Measurements from ENCODE around the gene GABRG1.

The GABRG1 gene

DNA sequence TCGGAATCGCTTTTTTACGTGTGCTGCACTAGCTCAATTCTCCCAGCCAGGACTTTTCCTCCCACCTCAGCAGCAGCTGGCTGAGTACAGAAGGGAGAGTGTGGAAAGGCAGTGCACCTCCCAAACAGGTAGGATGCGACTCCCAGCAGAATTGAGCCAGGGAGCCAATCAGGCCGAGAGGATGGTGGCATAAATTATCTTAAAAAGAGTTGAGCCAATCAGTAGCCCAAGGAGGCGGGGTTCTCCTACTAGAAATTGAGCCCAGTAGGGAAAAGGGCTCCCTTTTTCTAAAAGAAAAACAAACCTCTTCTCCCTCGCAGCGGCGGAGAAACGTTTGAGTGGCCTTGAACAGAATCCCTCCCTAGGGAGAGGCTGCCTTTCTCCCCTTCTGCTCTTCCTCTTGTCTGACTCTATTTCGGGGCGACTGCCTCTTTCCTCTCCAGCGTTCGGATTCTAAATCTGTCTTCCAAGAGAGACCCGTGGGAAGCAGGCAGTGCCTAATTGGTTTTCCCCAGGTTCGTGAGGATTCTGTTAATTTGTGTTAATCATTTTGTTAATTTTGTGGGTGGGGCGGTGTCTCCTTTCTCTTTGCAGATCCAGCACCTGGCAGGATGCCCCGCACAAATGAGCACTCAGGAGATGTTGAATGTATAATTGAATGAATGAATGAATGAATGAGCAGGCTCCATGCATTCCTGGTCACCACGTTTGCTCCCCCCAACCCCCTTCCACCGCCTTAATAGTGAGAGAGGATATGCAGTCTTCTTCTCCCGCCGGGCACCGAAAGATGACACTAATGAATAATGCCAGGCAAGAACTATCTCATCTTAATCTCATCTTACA lies at the start of gene GABRG1:
Gene GABRG1 (minus strand): TSS at position 142 of the 843 bp plus-strand sequence. CDS start 141 bp downstream, at position 1.
- no peak for DNase-seq

DNA sequence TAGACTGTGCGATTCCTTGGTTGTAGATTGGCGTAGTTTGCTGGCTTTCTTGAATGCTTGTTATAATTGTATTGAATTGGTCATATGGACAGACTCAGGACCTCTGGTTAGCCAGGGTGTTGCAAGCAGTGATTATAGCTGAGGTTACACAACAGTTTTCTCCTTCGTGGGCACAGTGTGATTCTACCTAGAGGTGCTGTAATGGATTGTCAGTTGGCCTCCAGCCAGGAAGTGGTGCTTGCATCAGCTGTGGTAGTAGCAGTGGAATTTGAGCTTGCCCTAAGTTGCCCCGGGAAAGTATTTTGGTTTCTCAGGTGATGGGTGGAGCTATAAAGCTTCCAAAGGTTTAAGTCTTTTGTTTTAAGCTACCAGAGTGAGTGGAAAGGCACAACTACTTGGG lies 23.1 kb upstream of the GABRG1 start:
- DNase-seq, result no peak

DNA sequence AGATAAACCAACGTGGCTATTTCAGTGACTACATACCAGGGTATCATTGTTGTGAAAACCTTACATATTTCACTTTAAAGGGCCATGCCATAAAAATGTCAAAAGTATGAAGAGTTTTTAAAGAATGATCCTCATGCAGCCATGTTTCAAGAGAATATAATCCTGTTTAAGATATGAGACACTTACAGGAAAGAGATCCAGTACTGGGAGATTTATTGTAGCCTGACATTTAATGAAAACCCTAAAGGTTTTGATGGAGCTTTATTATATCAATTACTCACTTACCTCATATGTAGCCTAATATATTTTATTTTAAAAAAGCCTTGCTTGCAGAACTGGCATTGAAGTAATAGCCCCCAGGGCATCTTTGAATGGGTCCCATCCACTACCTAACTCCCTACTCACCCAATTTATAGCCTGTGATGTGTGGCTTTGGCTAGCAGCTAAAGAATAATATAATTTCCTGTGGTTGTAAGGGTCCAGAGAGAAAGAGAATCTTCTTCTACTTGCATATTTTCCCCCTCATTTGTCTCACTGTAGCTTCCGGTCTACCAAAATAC lies 7.7 kb upstream of the GABRG1 start:
- no peak for DNase-seq

DNA sequence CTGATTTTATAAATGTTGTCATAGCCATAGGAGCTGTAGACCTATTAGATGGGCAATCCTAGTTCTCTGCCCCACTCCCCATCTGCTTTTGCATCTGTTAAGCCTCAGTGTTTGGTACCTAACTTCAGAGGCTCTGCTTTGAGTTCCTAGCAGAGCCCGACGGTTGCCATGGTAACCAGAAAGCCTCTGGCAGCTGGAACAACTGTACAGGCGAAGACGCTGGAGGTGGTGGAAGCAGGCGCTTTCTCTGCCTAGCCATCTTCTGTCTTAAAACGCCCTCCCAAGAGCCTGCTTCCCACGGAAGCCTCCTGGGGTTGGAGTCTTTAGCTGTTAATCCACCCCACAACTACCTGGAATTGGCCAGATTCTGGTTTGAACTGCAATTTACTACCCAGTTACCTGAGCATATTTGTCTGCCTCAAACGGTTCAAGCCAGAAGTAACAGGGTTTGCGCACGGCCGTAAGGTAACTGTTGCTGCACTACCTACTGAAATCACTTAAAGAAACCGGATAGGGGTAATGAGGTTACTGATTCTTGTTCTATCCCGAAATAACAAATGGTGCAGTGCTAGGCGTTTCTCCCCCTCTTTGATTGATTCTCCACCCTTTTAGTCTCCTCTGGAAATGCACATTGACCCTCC lies 1.0 kb upstream of the GABRG1 start:
- DNase-seq, result no peak

DNA sequence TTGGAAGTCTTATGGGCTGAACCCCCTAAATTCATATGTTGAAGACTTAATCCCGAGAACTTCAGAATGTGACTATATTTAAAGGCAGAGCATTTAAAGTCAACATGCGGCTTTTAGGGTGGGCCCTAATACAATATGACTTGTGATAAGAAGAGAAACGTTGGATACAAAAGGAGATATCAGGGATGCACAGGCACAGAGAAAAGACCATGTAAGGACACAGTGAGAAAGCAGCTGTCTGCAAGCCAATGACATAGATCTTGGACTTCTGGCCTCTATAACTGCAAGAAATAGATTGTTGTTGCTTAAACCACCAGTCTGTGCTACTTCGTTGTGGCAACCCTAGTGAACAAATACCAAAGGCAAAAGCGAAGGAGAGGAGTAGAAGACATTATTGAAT lies 42.2 kb downstream of the GABRG1 start:
- DNase-seq, result no peak

DNA sequence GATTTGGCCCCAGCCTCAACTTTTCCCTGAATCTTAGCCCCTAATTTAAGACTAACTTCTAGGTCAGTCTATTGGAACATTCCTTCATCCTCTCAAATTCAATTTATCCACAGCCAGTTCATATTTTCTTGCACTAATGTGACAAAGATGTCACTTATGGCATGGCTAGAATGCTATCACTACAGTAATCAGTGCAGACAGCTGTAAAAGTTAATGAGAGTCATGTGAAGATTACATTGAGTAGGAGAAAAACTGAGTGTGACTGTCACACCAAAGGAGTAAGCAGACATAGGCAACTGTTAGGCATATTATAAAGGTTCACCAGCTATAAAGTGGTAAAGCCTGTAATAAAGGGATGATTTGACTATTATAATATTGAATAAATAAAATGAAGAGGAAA lies 42.6 kb downstream of the GABRG1 start:
- no peak for DNase-seq

DNA sequence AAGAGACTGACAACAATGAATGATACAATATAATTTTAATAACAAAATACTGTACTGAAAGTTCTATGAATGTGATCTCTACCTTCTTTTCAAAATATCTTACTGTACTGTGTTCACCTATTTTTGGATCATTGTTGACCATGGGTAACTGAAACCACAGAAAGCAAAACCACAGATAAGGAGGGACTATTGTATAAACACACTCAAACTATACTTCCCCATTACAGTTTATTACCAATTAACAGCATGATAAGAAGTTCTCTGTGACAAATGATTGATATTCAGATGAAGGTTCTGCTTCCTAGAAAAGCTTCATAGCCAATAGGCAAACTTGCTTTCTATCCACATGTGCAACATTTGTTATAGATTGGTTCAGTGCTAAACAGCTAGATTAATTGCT lies 50.1 kb downstream of the GABRG1 start:
- DNase-seq, result no peak

DNA sequence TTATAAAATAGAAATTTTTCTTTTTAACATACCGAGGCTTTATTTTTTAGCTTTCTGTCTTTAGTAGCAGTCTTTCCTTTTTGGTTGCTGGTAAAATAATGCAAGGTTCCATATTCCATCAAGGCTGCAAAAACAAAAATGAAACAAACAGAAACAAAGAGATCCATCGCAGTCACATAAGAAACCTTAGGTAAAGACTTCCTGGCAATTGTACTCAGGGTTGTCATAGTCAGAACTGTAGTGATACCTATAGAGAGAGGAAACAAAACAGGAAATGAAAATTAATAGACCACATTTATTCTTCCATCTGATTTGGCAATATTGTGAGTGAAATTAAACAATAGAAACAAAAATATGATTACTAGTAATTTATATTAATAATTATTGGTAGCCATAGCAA lies 72.5 kb downstream of the GABRG1 start:
- DNase-seq, result no peak

DNA sequence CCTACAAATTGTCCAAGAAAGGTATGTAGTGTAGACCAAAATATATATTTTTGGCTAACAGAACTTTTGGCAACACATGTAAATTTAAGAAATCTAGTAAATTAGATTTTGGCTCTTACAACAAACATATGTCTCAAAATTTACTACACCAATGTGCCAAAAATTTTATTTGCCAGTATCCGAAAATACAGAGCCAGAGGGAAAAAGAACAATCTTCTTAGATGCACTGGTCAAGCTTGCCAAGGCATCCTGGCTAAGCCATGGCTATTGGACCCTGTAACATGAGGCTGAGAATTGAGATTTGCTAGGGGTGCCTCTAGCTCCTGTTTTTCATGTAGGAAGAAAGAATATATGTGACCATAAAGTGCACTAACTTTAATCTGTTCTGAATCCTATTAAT lies 91.8 kb downstream of the GABRG1 start:
- no peak for DNase-seq

DNA sequence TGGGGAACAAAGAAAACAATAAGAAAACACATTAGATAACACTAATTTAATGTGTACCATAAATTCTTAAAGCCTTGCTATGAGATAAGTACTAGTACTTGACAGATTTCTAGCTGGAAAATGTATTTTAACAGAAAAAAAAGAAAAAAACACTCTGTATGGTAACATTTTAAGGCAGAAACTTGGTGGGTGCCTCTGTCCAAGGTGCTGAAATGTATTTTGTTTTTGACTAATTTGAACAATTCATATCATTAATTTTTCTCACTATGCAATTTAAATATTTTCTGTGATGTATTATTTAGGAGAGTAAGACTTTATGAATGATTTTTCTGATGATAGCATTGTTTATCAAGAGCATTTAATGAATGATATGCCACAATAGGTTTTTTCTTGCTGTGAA lies 107.5 kb downstream of the GABRG1 start:
- DNase-seq, result no peak

DNA sequence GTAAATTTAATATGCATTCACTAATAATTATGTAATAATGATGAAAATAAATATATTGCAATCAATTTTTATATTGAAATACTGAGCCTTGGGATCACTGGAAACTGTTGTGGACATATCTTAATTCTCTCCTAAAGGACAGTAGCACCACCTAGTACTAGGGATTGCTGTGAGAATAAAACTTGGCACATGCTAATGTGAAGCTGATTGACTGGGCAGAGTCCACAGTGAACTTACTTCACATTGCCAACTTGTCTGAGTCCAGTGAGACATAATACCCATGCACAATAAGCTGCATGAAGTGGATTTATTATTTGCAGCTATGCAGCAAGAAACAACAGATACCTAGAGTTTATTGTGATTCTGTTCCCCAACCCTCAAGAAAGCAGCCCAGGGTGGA lies 131.1 kb downstream of the GABRG1 start:
- DNase-seq, result no peak

DNA sequence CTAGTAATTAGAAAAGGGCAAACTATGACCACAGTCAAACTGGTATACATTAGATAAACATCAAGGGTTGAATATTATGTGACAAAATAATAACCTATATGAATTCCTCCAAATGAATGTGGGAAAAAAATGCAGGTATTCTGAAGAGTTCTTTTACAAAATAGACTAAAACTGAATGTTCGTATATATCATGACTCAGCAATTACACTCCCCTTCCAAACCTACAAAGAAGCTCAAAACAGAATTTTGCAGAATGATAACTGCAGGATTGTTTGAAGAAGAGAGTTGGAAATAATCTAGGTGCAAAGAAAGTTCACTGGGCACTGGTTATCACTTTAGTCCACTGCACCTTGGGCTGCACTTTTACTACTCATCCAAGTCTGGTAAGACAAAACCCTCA lies 134.1 kb downstream of the GABRG1 start:
- no peak for DNase-seq

DNA sequence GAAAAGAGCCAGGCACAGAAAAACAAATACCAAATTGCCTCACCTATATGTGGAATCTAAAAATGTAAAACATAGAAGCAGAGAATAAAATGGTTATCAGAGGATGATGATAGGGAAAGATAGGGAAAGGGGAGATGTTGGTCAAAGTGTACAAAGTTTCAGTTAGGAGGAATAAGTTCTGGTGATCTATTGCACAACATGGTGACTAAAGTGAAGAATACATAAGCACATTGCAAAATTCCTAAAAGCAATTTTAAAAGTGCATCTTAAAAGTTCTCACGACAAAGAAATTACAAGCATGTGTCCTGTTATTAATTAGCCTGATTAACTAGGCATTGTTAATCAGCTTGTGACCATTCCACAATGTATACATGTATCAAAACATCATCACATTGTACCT lies 136.0 kb downstream of the GABRG1 start:
- no peak for DNase-seq

All from right forelimb (tissue), 1 donor.